ENCODE data around the gene NOTUM. TPM values are rescaled to one million over a fixed set of nuclear protein-coding genes. Genes with fewer than 3 reads are reported as not detected.

Gene NOTUM
- total and polyA plus RNA-seq, 9 of the 15 experiments (the other 6 are each of a cell fraction or from before 2014, with no cell fraction given) = 0.03 to 14.0 (median 4.1) TPM

GRCh38 chr17:81922566-81923301 is 38.3 kb downstream of the NOTUM start:
- H3K4me1 ChIP-seq (replicated peaks in 1 of 2; ENCODE audit: control insufficient read depth in 2 of 2, insufficient read depth in 2 of 2, low read length in 2 of 2) = peaks cover 46 to 91% of the 10 kb centered on the region in 2 experiments
- ATAC-seq (peak; percentile 43), DNase-seq (ENCODE audit: extremely low read depth in 1 of 4, low spot score in 3 of 4) (peak in 2 of 4 experiments; percentile 38 to 89), FAIRE-seq (peak; percentile 93)
- peaks cover 44% of the 10 kb centered on the region for H3K36me3 ChIP-seq (ENCODE audit: control insufficient read depth, insufficient read depth, low read length)
- H3K27ac ChIP-seq (ENCODE audit: extremely low read depth, low read depth, low read length) = peak overlapping the region; percentile 98
- ChIA-PET CTCF (ENCODE audit: low intra/inter-chr PET ratio) (no interaction called here), POLR2A (interaction anchor here (0.6 to 4.8 kb wide), 14 partner anchors 7 to 221 kb away, joined by 3 to 46 read pairs (median 4); partner anchors contain the start of genes NPB, P4HB and PCYT2)
- H2AFZ ChIP-seq (ENCODE audit: low read depth, low read length) = no peak overlapping the region
- H4K20me1 ChIP-seq (replicated peaks; ENCODE audit: control insufficient read depth, insufficient read depth, low read length) = peaks cover 24% of the 10 kb centered on the region; the same call in 1 of the 2 replicates
- peak overlapping the region; percentile 75 to 95 for H3K9ac ChIP-seq (ENCODE audit: insufficient read depth in 1 of 2, low read depth in 2 of 2, low read length in 2 of 2)
- H3K27me3 ChIP-seq (ENCODE audit: control insufficient read depth in 2 of 2, insufficient read depth in 2 of 2, low read length in 2 of 2) = no peaks in the 10 kb centered on the region
- WGBS (ENCODE audit: insufficient coverage, low coverage, missing lambda C conversion rate) = 9% methylated on average over 44 of the region's 58 CpGs
- in situ Hi-C loops (cut with MboI) = no loop called here
- intact Hi-C loops (cut with micrococcal nuclease) = no loop called here
- H3K9me3 ChIP-seq (replicated peaks; ENCODE audit: control insufficient read depth, insufficient read depth, low read depth, low read length) = no peaks in the 10 kb centered on the region
- peak overlapping the region; percentile 53 for H3K4me3 ChIP-seq
- H3K9me1 ChIP-seq (ENCODE audit: control insufficient read depth, insufficient read depth, low read length) = peaks cover 6% of the 10 kb centered on the region
- peak overlapping the region; percentile 89 for H3K4me2 ChIP-seq (ENCODE audit: insufficient read depth, low read length)
- BruUV-seq (replicated peaks) = TSS peak; percentile 21
- peaks cover 96% of the 10 kb centered on the region for H3K79me2 ChIP-seq (ENCODE audit: control insufficient read depth, insufficient read depth, low read length)
- TF ChIP-seq ZNF764 (CRISPR knock-in tag; IDR thresholded peaks at IDR 0.05; ENCODE audit: low read depth) (no peak), TEAD4 (IDR thresholded peaks at IDR 0.05; ENCODE audit: low read length) (no peak), TEAD4 (CRISPR knock-in tag; IDR thresholded peaks at IDR 0.05; ENCODE audit: borderline replicate concordance) (no peak), ZNF589 (CRISPR knock-in tag; IDR thresholded peaks at IDR 0.05; ENCODE audit: low read depth) (no peak), ZNF518B (CRISPR knock-in tag; IDR thresholded peaks at IDR 0.05) (no peak), ZNF561 (CRISPR knock-in tag; conservative IDR thresholded peaks at IDR 0.05) (no peak)
- TF ChIP-seq, protein P1, sequence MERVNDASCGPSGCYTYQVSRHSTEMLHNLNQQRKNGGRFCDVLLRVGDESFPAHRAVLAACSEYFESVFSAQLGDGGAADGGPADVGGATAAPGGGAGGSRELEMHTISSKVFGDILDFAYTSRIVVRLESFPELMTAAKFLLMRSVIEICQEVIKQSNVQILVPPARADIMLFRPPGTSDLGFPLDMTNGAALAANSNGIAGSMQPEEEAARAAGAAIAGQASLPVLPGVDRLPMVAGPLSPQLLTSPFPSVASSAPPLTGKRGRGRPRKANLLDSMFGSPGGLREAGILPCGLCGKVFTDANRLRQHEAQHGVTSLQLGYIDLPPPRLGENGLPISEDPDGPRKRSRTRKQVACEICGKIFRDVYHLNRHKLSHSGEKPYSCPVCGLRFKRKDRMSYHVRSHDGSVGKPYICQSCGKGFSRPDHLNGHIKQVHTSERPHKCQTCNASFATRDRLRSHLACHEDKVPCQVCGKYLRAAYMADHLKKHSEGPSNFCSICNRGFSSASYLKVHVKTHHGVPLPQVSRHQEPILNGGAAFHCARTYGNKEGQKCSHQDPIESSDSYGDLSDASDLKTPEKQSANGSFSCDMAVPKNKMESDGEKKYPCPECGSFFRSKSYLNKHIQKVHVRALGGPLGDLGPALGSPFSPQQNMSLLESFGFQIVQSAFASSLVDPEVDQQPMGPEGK (CRISPR knock-in tag; IDR thresholded peaks at IDR 0.05; ENCODE audit: borderline replicate concordance) = no peak
